IMR-90 (cell line): Measurements from ENCODE around the gene LRCOL1. TPM values are rescaled to one million over a fixed set of nuclear protein-coding genes. Genes with fewer than 3 reads are reported as not detected.

ENCODE experiments used
- ATAC-seq: fragments of 200-7000 bp; cut with Tn5 transposase; 2 replicates; pipeline ENCODE4 v1.9.1; 2020; ENCODE audit warnings: low read depth, mild to moderate bottlenecking, moderate library complexity
- BruUV-seq: library from RNA; stranded (reverse); fragments of 400-500 nt; replicated peaks from 2 replicates; lab custom pipeline; 2021; lab: Mats Ljungman, UMichigan
- CTCF ChIA-PET: fragments of 300-600 bp; formaldehyde crosslinking; extraction: SDS; loops from one replicate; lab custom pipeline; 2021; ENCODE audit warnings: antibody characterized with exemption; lab: Yijun Ruan, JAX
- POLR2A ChIA-PET: fragments of 300-600 bp; sonication (Branson Sonifier 250); formaldehyde crosslinking; loops from one replicate; lab custom pipeline; 2022; ENCODE audit warnings: antibody characterized with exemption; ENCODE audit not compliant: unreplicated experiment; lab: Charles Lee
- DNase-seq: peaks from one replicate; pipeline ENCODE4 v3.0.0; 2013
- H2AFZ ChIP-seq: replicated peaks from 2 replicates; pipeline ENCODE3; 2013; ENCODE audit warnings: low read length, mild to moderate bottlenecking; ENCODE audit not compliant: poor library complexity
- H2AK5ac ChIP-seq: 2 replicates; pipeline ENCODE4 v1.6.1; 2013; ENCODE audit warnings: low read depth, low read length, inconsistent platforms
- H2AK9ac ChIP-seq: replicated peaks from 2 replicates; pipeline ENCODE3; 2013; ENCODE audit warnings: mild to moderate bottlenecking, low read depth, low read length, moderate library complexity; ENCODE audit not compliant: poor library complexity
- H2BK120ac ChIP-seq: 2 replicates; pipeline ENCODE4 v1.6.1; 2013; ENCODE audit warnings: low read depth, low read length, inconsistent platforms
- H2BK15ac ChIP-seq: 3 replicates; pipeline ENCODE4 v1.6.1; 2013; ENCODE audit warnings: low read depth, low read length, inconsistent platforms
- H2BK20ac ChIP-seq: 2 replicates; pipeline ENCODE4 v1.6.1; 2013; ENCODE audit warnings: low read depth, mild to moderate bottlenecking, inconsistent platforms, low read length, moderate library complexity
- H2BK5ac ChIP-seq: 2 replicates; pipeline ENCODE4 v1.6.1; 2013; ENCODE audit warnings: mild to moderate bottlenecking, low read depth, low read length, inconsistent platforms; ENCODE audit not compliant: poor library complexity, severe bottlenecking
- H3K14ac ChIP-seq: replicated peaks from 2 replicates; pipeline ENCODE4 v1.6.1; 2013; ENCODE audit warnings: low read depth, low read length, inconsistent platforms
- H3K18ac ChIP-seq: 2 replicates; pipeline ENCODE4 v1.6.1; 2013; ENCODE audit warnings: low read depth, low read length, control low read depth
- H3K23ac ChIP-seq: 2 replicates; pipeline ENCODE4 v1.6.1; 2013; ENCODE audit warnings: low read depth, low read length, inconsistent platforms
- H3K27ac ChIP-seq: 2 replicates; pipeline ENCODE4 v1.5.1; 2013; ENCODE audit warnings: mild to moderate bottlenecking, control low read depth, low read length; ENCODE audit not compliant: insufficient read depth
- H3K27me3 ChIP-seq: 2 replicates; pipeline ENCODE4 v1.6.1; 2013; ENCODE audit warnings: low read length; ENCODE audit not compliant: control insufficient read depth, insufficient read depth
- H3K36me3 ChIP-seq: 2 replicates; pipeline ENCODE4 v1.6.1; 2013; ENCODE audit warnings: low read length, mixed read lengths; ENCODE audit not compliant: control insufficient read depth, insufficient read depth
- H3K4ac ChIP-seq: 2 replicates; pipeline ENCODE4 v1.6.1; 2013; ENCODE audit warnings: low read depth, low read length, inconsistent platforms
- H3K4me1 ChIP-seq: 2 replicates; pipeline ENCODE4 v1.6.1; 2013; ENCODE audit warnings: low read length, mixed read lengths; ENCODE audit not compliant: control insufficient read depth, insufficient read depth
- H3K4me2 ChIP-seq: 2 replicates; pipeline ENCODE4 v1.6.1; 2013; ENCODE audit warnings: low read depth, mild to moderate bottlenecking, control low read depth, low read length, moderate library complexity
- H3K4me3 ChIP-seq: 2 replicates; pipeline ENCODE4 v1.5.1; 2013; ENCODE audit warnings: low read depth, mild to moderate bottlenecking, control low read depth, low read length, moderate library complexity; ENCODE audit not compliant: insufficient read depth
- H3K56ac ChIP-seq: 2 replicates; pipeline ENCODE4 v1.6.1; 2013; ENCODE audit warnings: low read length, inconsistent platforms; ENCODE audit not compliant: insufficient read depth; ENCODE audit errors: extremely low read depth
- H3K79me1 ChIP-seq, 2 experiments: 2 replicates each; pipeline ENCODE4 v1.6.1; 2013; ENCODE audit warnings: low read length in 2 of 2, inconsistent platforms in 1 of 2, low read depth in 1 of 2
- H3K9ac ChIP-seq: 2 replicates; pipeline ENCODE4 v1.6.1; 2013; ENCODE audit warnings: low read depth, low read length, control low read depth
- H3K9me1 ChIP-seq: 2 replicates; pipeline ENCODE4 v1.6.1; 2013; ENCODE audit warnings: low read length, inconsistent platforms; ENCODE audit not compliant: insufficient read depth
- H3K9me3 ChIP-seq: 2 replicates; pipeline ENCODE4 v1.6.1; 2013; ENCODE audit warnings: low read length; ENCODE audit not compliant: control insufficient read depth, insufficient read depth
- H4K20me1 ChIP-seq: 2 replicates; pipeline ENCODE4 v1.6.1; 2013; ENCODE audit warnings: low read length, inconsistent platforms; ENCODE audit not compliant: insufficient read depth
- H4K5ac ChIP-seq: 2 replicates; pipeline ENCODE4 v1.6.1; 2013; ENCODE audit warnings: mild to moderate bottlenecking, low read depth, low read length, control low read depth
- H4K8ac ChIP-seq, 2 experiments: 2 replicates each; pipeline ENCODE4 v1.6.1; 2013; ENCODE audit warnings: low read depth in 2 of 2, low read length in 2 of 2, control low read depth in 1 of 2, inconsistent platforms in 1 of 2
- H4K91ac ChIP-seq: 2 replicates; pipeline ENCODE4 v1.6.1; 2013; ENCODE audit warnings: low read depth, low read length, inconsistent platforms; ENCODE audit not compliant: insufficient read depth
- BHLHE40 ChIP-seq: fragments of 150-350 bp; IDR thresholded peaks from 2 replicates; pipeline ENCODE4 v1.6.1; 2016; ENCODE audit warnings: mild to moderate bottlenecking, low read depth, low read length
- CHD1 ChIP-seq: IDR thresholded peaks from 2 replicates; pipeline ENCODE4 v1.6.1; 2012; ENCODE audit warnings: low read depth, low read length, improper control_type of control experiment
- CTCF ChIP-seq: conservative IDR thresholded peaks from 2 replicates; pipeline ENCODE4 v1.5.1; 2012; ENCODE audit warnings: mild to moderate bottlenecking, low read depth, low read length, improper control_type of control experiment
- MAFK ChIP-seq: IDR thresholded peaks from 2 replicates; pipeline ENCODE4 v1.6.1; 2012; ENCODE audit warnings: low read depth, low read length, improper control_type of control experiment
- MAZ ChIP-seq: IDR thresholded peaks from 2 replicates; pipeline ENCODE4 v1.6.1; 2012; ENCODE audit warnings: low read depth, mild to moderate bottlenecking, low read length, improper control_type of control experiment, moderate library complexity, borderline replicate concordance
- MXI1 ChIP-seq: IDR thresholded peaks from 2 replicates; pipeline ENCODE4 v1.6.1; 2012; ENCODE audit warnings: low read depth, mild to moderate bottlenecking, low read length, moderate library complexity, borderline replicate concordance
- NFE2L2 ChIP-seq: fragments of 150-350 bp; IDR thresholded peaks from 2 replicates; pipeline ENCODE4 v1.6.1; 2016; ENCODE audit warnings: low read depth, mild to moderate bottlenecking, low read length
- POLR2A ChIP-seq: IDR thresholded peaks from 2 replicates; pipeline ENCODE4 v1.6.1; 2012; ENCODE audit warnings: mild to moderate bottlenecking, low read depth, low read length
- WGBS, 2 experiments: methylation state at CpG; one replicate each; pipeline versions ENCODE4 v1.1.5 to v1.1.7; 2013; ENCODE audit warnings: missing lambda C conversion rate in 2 of 2; ENCODE audit not compliant: insufficient read length in 1 of 2; ENCODE audit errors: extremely low coverage in 2 of 2; 5-methylcytosine and 5-hydroxymethylcytosine counted together
- dilution Hi-C: fragments of 300-500 bp; cut with HindIII; formaldehyde crosslinking; loops from one replicate; pipeline ENCODE4 v1.14.3; 2018; ENCODE audit warnings: low sequenced_read_pairs; ENCODE audit not compliant: unreplicated experiment
- in situ Hi-C: fragments of 300-500 bp; cut with MboI; formaldehyde crosslinking; loops from 3 replicates; pipeline ENCODE4 v1.14.3; 2019; ENCODE audit warnings: low sequenced_read_pairs, inconsistent platforms, mixed read lengths
- intact Hi-C: fragments of 100-400 bp; cut with micrococcal nuclease; formaldehyde crosslinking; loops from 2 replicates; pipeline ENCODE4 v1.10.0; 2022
- polyA plus RNA-seq, 3 experiments: library from polyadenylated mRNA; depleted of rRNA; stranded (reverse); fragments of >200 nt; gene quantifications; 2 replicates each; pipeline ENCODE4 v1.2.3, GENCODE V29; 2012; ENCODE audit warnings: low replicate concordance in 1 of 3
- total RNA-seq: library from RNA; depleted of rRNA; stranded (reverse); fragments of >200 nt; gene quantifications from 2 replicates; pipeline ENCODE4 v1.2.3, GENCODE V29; 2012
- TF ChIP-seq, protein P1 (sequence below): fragments of 150-350 bp; IDR thresholded peaks from 2 replicates; pipeline ENCODE4 v1.6.1; 2016; ENCODE audit warnings: low read depth, mild to moderate bottlenecking, low read length, moderate library complexity, borderline replicate concordance

Gene LRCOL1
- total and polyA plus RNA-seq, 2 of the 4 experiments (the other 2 are of a cell fraction): 1.0 TPM; not detected in 1

- TF ChIP-seq NFE2L2 (no peak), POLR2A (no peak), MXI1 (no peak), MAZ (no peak), MAFK (no peak), BHLHE40 (no peak), CHD1 (no peak), CTCF (no peak)
- TF ChIP-seq, protein P1, sequence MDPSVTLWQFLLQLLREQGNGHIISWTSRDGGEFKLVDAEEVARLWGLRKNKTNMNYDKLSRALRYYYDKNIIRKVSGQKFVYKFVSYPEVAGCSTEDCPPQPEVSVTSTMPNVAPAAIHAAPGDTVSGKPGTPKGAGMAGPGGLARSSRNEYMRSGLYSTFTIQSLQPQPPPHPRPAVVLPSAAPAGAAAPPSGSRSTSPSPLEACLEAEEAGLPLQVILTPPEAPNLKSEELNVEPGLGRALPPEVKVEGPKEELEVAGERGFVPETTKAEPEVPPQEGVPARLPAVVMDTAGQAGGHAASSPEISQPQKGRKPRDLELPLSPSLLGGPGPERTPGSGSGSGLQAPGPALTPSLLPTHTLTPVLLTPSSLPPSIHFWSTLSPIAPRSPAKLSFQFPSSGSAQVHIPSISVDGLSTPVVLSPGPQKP: no peak
- Histone ChIP-seq H3K56ac (no peak overlapping the region), H3K9ac (no peak overlapping the region), H2BK15ac (no peak overlapping the region), H3K27me3 (no peaks in the 10 kb centered on the region), H2AK5ac (no peak overlapping the region), H4K8ac (no peak overlapping the region), H2BK5ac (no peak overlapping the region), H3K4me1 (no peaks in the 10 kb centered on the region), H3K14ac (no peak overlapping the region), H4K20me1 (peaks cover 7% of the 10 kb centered on the region; the same call in 1 of the 2 replicates), H3K79me1 (no peaks in the 10 kb centered on the region), H2AFZ (no peak overlapping the region), H3K4me2 (no peak overlapping the region), H3K23ac (no peak overlapping the region), H2BK20ac (no peak overlapping the region), H3K9me1 (no peaks in the 10 kb centered on the region), H4K91ac (no peak overlapping the region), H3K9me3 (no peaks in the 10 kb centered on the region), H3K36me3 (peaks cover 35% of the 10 kb centered on the region), H2BK120ac (no peak overlapping the region), H3K27ac (no peak overlapping the region), H3K4me3 (no peak overlapping the region), H3K18ac (no peak overlapping the region), H4K5ac (no peak overlapping the region), H2AK9ac (no peak overlapping the region), H3K4ac (no peak overlapping the region)
- dilution Hi-C loops (no loop called here), intact Hi-C loops (no loop called here), in situ Hi-C loops (no loop called here)
- 100% methylated on average over 2 of the region's 12 CpGs; no CpG with 5 or more reads in 1 of the 2 experiments for WGBS, 2 experiments
- POLR2A ChIA-PET: no interaction called here
- no TSS peak for BruUV-seq
- DNase-seq: no peak
- CTCF ChIA-PET: no interaction called here
- no peak for ATAC-seq
Observed at GRCh38 chr12:132639956-132640520, 29.7 kb upstream of the LRCOL1 start.
